SU-DHL-6 (cell line): ENCODE results near the gene CERS6.

Experiments used
- EZH2phosphoT487 ChIP-seq: fragments of 200-600 bp; sonication (generic), shearing (Covaris generic); conservative IDR thresholded peaks from 2 replicates; pipeline ENCODE4 v1.6.1; 2018; ENCODE audit warnings: mild to moderate bottlenecking, antibody characterized with exemption, low read length, moderate library complexity, mixed read lengths
- TF ChIP-seq, protein P1 (sequence below): fragments of 200-600 bp; sonication (generic); IDR thresholded peaks from one replicate; pipeline ENCODE4 v1.5.1; 2017; ENCODE audit warnings: antibody characterized with exemption, mild to moderate bottlenecking, low read length, moderate library complexity; ENCODE audit not compliant: insufficient read depth, poor library complexity, severe bottlenecking

DNA sequence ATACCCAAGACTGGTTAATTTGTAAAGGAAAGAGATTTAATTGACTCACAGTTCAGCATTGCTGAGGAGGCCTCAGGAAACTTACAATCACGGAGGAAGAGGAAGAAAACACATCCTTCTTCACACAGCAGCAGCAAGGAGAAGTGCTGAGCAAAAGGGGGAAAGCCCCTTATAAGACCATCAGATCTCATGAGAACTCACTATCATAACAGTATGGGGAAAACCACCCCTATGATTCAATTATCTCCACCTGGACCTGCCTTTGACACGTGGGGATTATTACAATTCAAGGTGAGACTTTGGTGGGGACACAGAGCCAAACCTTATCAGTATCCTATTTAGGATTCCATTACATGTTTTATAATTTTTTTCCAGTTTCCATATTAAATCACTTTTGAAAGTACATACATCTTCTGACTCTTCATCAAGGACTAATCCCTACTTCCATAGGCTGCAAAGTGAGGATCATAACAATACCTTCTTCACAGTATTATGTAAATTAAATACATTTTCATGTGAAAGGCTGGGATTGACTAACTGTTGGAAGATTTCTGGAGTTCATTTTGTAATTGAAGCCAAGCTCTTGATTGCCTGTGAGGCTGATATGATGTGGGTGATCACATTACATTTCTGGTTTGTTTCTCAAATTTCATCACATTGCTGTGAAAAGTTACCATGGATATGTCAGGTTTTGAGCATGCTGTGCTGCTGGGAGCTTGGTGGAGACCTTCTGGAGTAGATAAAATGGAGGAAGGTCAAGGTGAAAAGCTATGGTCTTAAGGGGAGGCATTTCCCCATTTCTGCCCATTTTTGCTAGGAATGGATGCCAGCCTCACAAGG lies 31.7 kb upstream of the CERS6 start:
- TF ChIP-seq, protein P1, sequence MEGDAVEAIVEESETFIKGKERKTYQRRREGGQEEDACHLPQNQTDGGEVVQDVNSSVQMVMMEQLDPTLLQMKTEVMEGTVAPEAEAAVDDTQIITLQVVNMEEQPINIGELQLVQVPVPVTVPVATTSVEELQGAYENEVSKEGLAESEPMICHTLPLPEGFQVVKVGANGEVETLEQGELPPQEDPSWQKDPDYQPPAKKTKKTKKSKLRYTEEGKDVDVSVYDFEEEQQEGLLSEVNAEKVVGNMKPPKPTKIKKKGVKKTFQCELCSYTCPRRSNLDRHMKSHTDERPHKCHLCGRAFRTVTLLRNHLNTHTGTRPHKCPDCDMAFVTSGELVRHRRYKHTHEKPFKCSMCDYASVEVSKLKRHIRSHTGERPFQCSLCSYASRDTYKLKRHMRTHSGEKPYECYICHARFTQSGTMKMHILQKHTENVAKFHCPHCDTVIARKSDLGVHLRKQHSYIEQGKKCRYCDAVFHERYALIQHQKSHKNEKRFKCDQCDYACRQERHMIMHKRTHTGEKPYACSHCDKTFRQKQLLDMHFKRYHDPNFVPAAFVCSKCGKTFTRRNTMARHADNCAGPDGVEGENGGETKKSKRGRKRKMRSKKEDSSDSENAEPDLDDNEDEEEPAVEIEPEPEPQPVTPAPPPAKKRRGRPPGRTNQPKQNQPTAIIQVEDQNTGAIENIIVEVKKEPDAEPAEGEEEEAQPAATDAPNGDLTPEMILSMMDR, result no peak
- no peak for TF ChIP-seq EZH2phosphoT487
